Globus pallidus (tissue), 1 donor: ENCODE data around the gene MALAT1.
"Not testable (repeated sequence)": the region's sequence is repeated elsewhere in the genome, so short reads cannot be mapped to it uniquely, and the experiment has no call there.

Experiments used
- DNase-seq: peaks from one replicate; pipeline ENCODE4 v3.0.0-alpha.2; 2015; ENCODE audit warnings: low spot score

Gene MALAT1

GRCh38 chr11:65522718-65523630 lies 24.1 kb downstream of the MALAT1 start:
- not testable (repeated sequence) for DNase-seq

GRCh38 chr11:65523631-65523968 lies 24.8 kb downstream of the MALAT1 start:
- not testable (repeated sequence) for DNase-seq

- no peak for DNase-seq
These were observed 25.3 kb downstream of the MALAT1 start for GRCh38 chr11:65524014-65524740.

GRCh38 chr11:65524741-65525545 lies 26.1 kb downstream of the MALAT1 start, which contains the start of gene SCYL1:
TSS of gene SCYL1 (plus strand) at chr11:65525083. CDS start at chr11:65525154, 71 bp downstream.
- DNase-seq, result peak; percentile 86

GRCh38 chr11:65525546-65526480 lies 27.0 kb downstream of the MALAT1 start:
- no peak for DNase-seq

- DNase-seq, result no peak
These were observed 27.9 kb downstream of the MALAT1 start for GRCh38 chr11:65526744-65527143.

GRCh38 chr11:65528819-65529350 lies 30.0 kb downstream of the MALAT1 start:
- DNase-seq, result no peak

GRCh38 chr11:65529475-65530156 lies 30.8 kb downstream of the MALAT1 start:
- DNase-seq, result no peak

- no peak for DNase-seq
These were observed 31.3 kb downstream of the MALAT1 start for GRCh38 chr11:65530157-65530496.

- no peak for DNase-seq
These were observed 33.7 kb downstream of the MALAT1 start for GRCh38 chr11:65532388-65533064.

GRCh38 chr11:65535102-65535501 lies 36.3 kb downstream of the MALAT1 start:
- DNase-seq, result no peak

- DNase-seq, result no peak
These were observed 37.8 kb downstream of the MALAT1 start for GRCh38 chr11:65536412-65537295.

GRCh38 chr11:65537296-65537597 lies 38.4 kb downstream of the MALAT1 start:
- no peak for DNase-seq

GRCh38 chr11:65537620-65538231 lies 38.9 kb downstream of the MALAT1 start:
- DNase-seq, result no peak

GRCh38 chr11:65538232-65538914 lies 39.5 kb downstream of the MALAT1 start:
- no peak for DNase-seq

- no peak for DNase-seq
These were observed 40.3 kb downstream of the MALAT1 start for GRCh38 chr11:65538915-65539743.

- DNase-seq, result no peak
These were observed 41.0 kb downstream of the MALAT1 start for GRCh38 chr11:65539744-65540289.
